Body of pancreas (tissue), 4 donors: ENCODE measurements around the gene GLYATL2.

Experiments
- POLR2A ChIP-seq, 3 donors: fragments of 450-650 bp; IDR thresholded peaks; one replicate each; pipeline ENCODE4 v1.6.1; 2016; ENCODE audit warnings: antibody characterized with exemption in 3 of 3, mild to moderate bottlenecking in 2 of 3
- TF ChIP-seq, protein P1 (sequence below), 7 experiments: fragments of 450-650 bp in 4 of 7; fragments of 200-600 bp in 3 of 7; sonication (generic) in 3 of 7; IDR thresholded peaks; one replicate each; pipeline ENCODE4 v1.5.1; 2016 to 2019; ENCODE audit warnings: antibody characterized with exemption in 7 of 7

DNA sequence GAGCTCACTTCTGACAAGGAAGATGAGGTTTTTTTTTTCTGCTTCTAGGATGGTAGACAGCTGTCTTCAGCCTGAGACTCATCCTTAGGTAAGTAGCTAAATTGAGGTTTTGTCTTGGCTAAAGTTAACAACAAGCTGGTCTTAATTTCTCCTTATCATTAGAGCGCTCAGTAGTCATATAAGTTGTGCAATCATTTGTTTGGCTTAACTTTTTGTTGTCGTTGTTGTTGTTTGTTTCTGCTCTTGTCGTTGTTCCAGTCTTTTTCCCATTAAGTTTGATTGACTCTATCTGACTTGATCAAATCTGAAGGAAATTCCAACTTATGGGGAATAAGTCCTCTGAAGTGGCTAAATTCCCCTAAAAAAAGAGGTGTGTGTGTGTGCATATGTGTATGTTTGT lies 33.0 kb downstream of the GLYATL2 start:
- no peak for TF ChIP-seq POLR2A (IDR thresholded peaks at IDR 0.05)
- TF ChIP-seq, protein P1, sequence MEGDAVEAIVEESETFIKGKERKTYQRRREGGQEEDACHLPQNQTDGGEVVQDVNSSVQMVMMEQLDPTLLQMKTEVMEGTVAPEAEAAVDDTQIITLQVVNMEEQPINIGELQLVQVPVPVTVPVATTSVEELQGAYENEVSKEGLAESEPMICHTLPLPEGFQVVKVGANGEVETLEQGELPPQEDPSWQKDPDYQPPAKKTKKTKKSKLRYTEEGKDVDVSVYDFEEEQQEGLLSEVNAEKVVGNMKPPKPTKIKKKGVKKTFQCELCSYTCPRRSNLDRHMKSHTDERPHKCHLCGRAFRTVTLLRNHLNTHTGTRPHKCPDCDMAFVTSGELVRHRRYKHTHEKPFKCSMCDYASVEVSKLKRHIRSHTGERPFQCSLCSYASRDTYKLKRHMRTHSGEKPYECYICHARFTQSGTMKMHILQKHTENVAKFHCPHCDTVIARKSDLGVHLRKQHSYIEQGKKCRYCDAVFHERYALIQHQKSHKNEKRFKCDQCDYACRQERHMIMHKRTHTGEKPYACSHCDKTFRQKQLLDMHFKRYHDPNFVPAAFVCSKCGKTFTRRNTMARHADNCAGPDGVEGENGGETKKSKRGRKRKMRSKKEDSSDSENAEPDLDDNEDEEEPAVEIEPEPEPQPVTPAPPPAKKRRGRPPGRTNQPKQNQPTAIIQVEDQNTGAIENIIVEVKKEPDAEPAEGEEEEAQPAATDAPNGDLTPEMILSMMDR (IDR thresholded peaks at IDR 0.05) = no peak
